NCI-H1048 (cell line): ENCODE results near the gene MAD1L1.
"Not testable (repeated sequence)": the region's sequence is repeated elsewhere in the genome, so short reads cannot be mapped to it uniquely, and the experiment has no call there.

Source experiments
- DNase-seq: peaks from one replicate; lab custom pipeline; 2025; lab: John Stamatoyannopoulos, UW

Gene MAD1L1

GRCh38 chr7:2062648-2063047, 170.1 kb downstream of the MAD1L1 start:
- no peak for DNase-seq

- DNase-seq, result no peak
Measured at GRCh38 chr7:2060701-2061100, 172.0 kb downstream of the MAD1L1 start.

GRCh38 chr7:2059964-2060700, 172.6 kb downstream of the MAD1L1 start:
- DNase-seq, result no peak

DNA sequence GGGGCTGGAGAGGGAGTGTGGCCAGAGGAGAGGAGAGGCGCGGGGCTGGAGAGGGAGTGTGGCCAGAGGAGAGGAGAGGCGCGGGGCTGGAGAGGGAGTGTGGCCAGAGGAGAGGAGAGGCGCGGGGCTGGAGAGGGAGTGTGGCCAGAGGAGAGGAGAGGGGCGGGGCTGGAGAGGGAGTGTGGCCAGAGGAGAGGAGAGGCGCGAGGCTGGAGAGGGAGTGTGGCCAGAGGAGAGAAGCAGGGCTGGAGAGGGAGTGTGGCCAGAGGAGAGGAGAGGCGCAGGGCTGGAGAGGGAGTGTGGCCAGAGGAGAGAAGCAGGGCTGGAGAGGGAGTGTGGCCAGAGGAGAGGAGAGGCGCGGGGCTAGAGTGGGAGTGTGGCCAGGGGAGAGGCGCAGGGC, 174.5 kb downstream of the MAD1L1 start:
- not testable (repeated sequence) for DNase-seq

- no peak for DNase-seq
Measured at GRCh38 chr7:2055956-2056355, 176.8 kb downstream of the MAD1L1 start.

DNA sequence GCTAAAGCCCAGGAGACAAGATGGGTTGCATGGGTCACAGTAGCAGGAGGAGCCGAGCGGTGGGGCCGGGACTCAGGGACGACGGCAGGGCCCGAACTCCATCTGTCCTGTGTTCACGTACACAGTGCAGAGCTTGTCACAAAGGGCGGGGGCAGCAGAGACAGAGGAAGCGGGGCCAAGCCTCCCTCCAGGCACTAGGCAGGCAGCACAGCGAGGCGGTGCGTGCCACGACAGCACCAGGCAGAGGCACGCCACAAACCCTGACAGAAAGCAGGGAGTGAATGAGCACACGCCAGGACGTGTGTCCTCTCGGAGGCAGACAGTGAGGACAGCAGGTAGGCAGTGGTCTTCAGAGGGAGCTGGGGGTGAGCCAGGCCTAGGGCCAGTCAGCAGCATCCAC, 177.8 kb downstream of the MAD1L1 start:
- DNase-seq, result no peak

GRCh38 chr7:2053395-2053794, 179.3 kb downstream of the MAD1L1 start:
- DNase-seq, result no peak

- DNase-seq, result no peak
Measured at GRCh38 chr7:2052657-2053048, 180.1 kb downstream of the MAD1L1 start.

GRCh38 chr7:2051707-2052656, 180.8 kb downstream of the MAD1L1 start:
- no peak for DNase-seq

DNA sequence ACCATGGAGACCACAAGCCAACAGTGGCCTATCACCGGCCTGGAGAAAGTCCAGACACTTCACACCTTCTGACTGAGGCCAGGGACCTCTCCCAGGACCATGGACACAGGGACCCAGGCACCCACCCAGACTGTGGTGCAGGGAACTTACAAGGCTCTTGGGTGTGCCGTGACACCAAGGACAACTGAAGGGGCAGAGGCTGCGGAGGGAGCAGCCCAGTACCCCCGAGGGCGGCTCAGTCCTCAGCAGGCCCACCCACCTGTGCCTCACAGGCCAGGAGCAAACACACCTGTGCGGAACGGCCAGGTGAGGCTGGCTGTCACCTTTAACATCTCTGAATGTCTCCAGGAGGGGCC, 182.3 kb downstream of the MAD1L1 start:
- no peak for DNase-seq

DNA sequence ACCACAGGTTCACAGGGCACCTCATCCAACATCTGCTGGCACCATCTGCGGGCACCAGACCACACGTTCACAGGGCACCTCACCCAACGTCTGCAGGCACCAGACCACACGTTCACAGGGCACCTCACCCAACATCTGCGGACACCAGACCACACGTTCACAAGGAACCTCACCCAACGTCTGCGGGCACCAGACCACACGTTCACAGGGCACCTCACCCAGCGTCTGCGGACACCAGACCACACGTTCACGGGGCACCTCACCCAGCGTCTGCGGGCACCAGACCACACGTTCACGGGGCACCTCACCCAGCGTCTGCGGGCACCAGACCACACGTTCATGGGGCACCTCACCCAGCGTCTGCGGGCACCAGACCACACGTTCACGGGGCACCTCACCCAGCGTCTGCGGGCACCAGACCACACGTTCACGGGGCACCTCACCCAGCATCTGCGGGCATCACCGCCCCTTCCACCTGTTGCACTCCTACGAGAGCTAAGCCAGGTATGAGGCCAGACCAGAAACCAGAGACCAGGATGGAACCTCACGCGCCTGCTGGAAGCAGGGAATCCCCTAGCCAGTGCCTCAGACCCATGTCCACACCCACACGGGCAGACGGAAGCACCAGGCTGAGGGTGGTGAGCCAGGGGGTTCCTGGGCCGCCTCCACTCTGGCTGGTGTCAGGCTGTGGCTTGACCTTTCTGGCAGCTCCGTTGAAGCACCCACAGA, 182.8 kb downstream of the MAD1L1 start:
- no peak for DNase-seq

- DNase-seq, result no peak
Measured at GRCh38 chr7:2049111-2049781, 183.5 kb downstream of the MAD1L1 start.

DNA sequence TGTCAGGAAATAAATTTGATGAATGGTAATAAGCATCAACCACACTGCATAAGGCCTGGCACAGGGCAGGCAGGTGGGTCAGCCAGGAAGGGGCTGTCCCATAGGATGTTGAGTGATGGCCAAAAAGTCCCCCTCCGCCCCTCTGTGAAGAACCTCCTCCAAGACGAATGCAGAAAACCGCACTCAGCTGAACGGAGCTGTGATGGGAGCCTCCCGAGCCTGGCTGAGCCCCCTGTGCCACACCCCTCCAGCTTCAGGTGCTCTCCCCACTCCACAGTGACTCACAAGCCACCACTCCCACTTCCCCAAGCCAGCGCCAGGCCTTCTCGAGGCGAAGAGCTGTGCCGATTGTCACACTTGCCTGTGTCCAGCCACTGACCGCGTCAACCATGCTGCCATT, 184.2 kb downstream of the MAD1L1 start:
- DNase-seq, result no peak

DNA sequence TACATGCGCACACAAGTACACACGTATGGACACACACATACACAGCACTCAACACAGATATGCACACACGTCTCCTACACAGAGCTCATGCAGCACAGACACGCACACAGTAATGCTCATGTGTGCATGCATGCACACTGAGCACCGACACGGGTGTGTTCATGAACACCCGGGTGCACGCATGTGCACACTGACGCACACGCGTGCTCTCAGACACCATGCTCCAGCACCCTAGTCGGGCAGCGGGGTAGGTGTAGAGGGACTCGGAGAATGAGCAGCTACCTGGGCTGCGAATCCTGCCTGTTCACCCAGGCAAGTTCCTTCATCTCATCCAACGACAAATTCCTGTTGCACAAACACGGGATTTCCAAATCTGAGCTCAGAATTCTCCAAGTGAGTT, 184.7 kb downstream of the MAD1L1 start:
- no peak for DNase-seq

DNA sequence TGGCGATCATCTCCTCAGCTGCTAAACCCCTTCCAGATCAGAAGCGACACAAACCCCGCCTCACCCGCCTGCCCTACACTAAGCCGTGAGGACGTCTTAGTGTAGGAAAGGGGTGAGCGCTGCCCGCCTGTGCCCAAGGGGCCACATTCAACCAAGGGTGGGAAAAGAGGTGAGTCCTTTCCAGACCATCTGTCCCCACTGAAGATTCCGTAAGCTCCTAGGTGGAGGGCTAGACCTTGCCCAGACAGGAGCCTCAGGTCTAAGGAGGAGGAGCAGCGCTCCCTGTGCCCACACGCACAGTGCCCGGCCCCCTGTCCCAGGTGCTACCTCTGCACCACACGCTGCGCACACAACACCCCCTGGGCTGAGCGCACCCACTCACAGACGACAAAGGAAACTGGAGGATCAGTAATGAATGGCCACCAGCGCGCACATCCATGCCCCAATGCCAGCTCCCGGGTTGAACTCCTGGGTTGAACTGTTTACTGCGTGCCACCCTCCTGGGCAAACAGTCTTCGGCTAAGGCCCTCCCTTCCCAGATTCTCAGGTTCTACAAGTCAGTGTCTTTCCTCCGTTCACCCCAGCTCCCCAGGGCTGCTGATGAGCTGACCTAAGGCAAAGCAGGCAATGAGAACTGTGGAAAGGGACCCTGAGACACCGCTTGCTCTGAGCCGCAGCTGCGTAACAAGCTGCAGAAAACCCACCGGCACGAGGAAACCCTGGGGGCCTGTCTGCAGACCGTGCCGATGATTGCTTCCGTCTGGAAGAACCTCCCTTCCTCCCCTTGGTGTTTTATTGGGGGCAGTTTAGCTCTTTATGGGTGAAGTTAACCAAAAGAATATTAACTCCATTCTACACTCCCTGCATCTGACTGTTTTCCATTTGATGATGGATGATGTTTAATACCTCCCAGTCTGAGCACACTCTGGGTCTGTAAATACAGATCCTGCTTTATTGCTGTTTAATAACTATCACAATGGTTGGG, 185.9 kb downstream of the MAD1L1 start:
- no peak for DNase-seq

- DNase-seq, result no peak
Measured at GRCh38 chr7:2045559-2046405, 187.0 kb downstream of the MAD1L1 start.

DNA sequence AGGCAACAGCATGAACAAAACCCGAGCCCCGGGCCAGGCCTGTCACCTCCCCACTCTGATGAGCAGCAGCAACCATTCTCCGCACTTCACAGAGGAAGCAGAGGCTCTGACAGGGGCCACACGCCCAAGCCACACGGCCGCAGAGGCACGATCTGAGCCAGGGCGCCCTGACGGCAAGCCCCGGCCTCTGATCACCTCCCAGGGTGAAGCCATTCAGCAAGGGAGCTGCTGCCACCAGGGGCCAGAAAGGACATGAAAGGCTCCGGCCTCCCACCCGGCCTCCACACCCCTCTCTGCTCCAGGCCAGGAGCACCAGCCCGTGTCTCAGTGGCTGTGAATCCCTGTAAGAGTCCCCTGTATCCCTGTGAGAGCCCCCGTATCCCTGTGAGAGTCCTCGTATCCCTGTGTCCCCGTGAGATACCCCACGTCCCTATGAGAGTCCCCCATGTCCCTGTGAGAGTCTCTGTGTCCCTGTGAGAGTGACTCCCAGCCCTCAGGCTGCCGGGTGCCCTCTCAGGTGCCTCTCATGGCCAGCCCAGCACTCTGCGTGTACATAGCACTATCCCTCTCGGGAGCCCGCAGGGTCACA, 187.8 kb downstream of the MAD1L1 start:
- no peak for DNase-seq

DNA sequence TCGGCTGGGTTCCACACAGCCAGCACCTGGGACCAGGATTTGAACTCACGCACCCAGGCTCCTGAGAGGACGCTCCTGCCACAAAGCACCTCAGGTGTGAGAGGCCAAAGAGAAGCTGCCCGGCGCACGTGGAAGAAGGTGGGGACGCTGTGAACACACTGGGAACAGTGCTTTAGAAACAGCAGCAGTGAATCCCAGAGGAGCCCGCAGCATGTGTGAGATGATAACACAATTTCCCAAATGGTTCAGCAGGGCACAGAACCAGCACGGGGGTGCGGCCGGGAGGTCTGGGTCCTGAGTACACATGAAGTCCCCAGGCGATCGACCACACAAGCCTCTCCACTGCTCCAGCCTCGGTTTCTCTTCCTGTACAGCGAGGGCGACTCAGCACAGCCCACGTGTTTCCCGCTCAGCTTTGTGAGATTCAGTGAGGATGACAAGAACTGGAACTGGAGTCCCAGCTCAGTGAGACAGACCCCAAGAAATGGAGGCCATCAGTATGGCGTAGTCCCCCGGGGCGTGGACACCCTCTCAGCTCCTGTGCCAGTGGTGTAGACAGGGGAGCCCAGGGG, 188.3 kb downstream of the MAD1L1 start:
- DNase-seq, result no peak
